ENCODE results near the gene MRPL9.

Gene MRPL9

GRCh38 chr1:151729966-151730291 is 33.4 kb downstream of the MRPL9 start:
- no peak for DNase-seq (ENCODE audit: low read depth)

GRCh38 chr1:151729157-151729965 is 33.9 kb downstream of the MRPL9 start:
- DNase-seq (ENCODE audit: low read depth): no peak

DNA sequence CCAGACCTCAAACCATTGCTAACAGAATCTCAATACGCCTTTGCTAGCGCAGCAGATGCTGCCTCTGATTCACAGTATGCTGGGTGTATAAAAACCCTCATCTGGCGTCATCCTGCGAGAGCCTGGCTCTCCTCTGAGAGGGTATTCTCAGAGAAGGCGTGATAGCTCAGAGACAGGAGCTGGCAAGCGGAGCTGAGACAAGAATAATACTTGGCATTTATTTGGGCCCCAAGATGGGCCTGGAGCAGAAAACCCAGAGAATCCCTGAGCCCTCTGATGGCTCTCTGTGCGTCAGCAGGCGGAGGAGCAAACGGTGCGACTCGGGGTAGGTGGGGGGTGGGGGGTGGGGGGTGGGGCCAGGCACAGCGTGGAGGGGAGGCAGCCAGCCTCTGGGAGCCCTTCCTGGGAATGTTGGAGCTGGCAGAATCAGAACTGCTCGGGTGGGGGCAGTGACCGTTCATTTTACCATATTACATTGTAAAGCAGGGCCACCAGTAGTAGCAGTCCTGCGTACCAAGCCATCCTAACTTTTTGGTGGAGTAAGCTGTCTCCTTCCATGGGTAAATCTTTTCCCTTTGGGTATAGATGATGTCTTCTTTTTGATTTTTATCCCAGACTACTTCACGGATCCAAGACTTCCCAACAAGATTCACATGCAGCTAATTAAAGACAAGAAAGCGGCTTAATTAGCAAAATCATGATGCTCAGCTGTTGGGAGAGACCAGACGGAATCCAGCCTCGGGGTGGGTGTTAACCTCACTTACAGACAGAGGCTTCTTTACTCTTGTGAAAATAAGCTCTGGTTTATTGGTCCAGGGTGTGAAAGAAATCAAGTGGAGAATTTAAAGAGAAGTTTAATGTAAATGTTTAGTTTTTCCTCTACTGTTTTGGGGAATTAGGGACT is 34.9 kb downstream of the MRPL9 start:
- DNase-seq (ENCODE audit: low read depth): no peak

DNA sequence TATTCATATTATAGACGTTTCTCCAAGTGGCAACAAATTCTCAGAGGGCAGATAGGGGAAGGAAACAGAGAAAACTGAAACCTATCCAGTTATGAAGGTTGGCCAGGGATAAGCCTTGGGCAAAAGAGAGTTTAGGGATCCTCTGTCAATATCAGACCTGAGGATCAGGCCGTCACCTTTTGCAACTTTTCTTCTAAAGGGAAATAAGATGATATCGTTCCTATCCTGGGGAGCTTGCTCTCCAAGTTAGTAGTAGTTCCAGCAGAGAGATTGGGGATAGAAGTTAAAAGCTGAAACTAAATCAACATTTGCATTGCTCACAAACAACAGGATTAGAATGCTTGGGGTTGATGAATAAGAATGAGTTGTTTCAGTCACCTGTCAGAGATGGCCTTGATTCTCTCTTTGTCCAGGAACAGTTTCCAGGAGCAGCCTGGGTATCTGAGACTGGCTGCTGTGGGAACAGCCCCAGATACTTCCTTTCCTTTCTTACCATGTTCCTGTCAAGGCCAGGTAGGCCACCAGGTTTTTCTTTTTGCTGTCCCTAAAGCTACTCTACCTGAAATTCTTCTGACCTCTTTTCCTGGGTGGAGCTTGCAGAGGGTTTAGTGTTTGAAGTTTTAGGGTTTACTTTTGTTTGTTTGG is 39.4 kb downstream of the MRPL9 start:
- DNase-seq (ENCODE audit: low read depth): no peak

DNA sequence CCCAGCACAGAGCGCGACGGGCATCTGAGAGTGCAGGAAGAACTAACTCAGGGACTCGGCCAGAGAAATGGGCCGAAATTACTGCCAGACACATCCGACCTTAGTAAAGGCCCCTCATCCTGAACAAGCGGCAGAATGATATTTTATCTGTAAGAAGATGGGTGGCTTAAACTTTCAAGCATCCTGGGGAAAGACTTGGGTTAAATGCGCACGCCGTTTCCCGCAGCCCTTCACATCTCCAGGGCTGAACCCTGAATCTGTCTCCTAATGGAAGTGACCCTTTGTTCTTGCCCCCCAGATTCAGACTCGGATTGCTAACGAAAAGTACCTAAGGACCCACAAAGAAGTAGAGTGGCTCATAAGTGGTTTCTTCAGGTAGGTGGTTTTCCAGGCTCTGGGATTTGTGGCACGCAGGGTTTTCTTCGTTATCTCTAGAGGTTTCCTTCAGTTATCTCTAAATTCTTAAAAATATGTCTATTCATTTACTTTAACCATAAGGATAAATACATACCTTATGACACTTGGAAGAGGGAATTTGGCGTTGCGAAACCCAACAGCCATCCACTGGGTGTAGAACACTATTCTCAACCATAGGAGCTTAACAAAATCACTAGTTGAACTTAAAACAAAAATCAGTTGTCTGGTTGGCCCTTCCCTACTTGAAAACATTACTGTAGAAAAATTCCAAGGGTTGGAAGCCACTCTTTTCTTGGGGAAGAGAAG is 41.3 kb downstream of the MRPL9 start:
- no peak for DNase-seq (ENCODE audit: low read depth)

DNA sequence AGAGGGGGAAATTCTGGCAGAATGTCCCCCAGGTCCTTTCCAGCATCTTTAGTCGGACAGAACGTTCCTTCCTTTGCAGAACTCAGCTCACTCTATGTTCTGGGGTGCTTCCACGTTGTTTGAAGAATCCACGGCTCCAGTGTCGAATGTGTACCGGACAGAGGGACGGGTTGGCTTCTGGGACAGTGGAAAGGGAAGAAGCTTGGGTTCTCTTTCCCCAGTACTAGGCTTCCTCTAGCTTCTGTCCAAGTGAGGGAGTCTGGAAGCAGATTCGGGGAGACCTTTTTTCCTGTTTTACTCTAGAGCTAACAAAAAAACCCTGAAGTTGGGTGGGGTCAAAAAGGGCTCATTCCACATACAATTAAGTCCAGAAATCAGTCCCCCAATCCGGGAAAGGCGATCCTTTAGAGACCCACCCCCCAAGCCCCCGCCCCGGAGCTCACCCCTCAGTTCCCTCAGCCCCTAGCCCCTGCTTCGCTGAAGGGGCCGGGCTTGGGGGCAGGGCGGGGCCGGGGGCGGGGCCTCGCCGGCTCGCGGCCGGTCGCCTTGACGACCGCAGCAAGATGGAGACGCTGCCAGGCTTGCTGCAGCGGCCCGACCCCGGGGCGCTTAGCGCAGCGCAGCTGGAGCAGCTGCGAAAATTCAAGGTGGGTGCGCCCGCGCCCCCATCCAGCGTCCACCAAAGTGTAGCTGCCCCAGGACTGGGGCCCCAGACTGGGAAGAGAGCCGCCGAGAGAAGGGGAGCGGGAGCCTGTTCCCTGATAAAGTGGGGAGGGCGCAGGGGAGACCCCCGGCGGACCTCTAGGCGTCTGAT is 42.1 kb downstream of the MRPL9 start, which contains the start of gene RIIAD1:
Gene RIIAD1, plus strand, starts transcription at position 549 of the 814 bp plus-strand sequence. Its CDS starts 15 bp downstream, at position 564.
- DNase-seq (ENCODE audit: low read depth): no peak

DNA sequence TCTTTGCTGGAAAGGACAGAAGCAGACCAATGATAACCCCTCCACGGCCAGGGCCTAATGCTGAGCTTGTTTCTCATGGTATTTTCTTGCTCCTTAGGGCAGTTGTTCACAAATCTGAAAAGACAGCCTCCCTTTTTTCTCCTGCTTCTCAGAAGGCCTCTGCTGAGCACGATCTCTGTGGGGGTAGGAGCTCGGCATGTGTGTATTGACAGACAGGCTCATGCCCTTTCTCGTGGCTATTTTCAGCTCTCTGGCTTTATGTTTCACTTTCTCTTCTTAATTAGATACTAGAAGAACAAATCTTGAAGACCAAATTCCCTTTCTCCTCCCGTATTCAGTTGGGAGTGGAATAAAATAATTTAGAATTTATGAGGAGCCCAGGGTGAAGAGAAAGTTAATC is 42.7 kb downstream of the MRPL9 start:
- peak; percentile 9 for DNase-seq (ENCODE audit: low read depth)

GRCh38 chr1:151720125-151720524 is 43.2 kb downstream of the MRPL9 start:
- DNase-seq (ENCODE audit: low read depth): no peak

- DNase-seq (ENCODE audit: low read depth): no peak
Measured at GRCh38 chr1:151718666-151719065, 44.6 kb downstream of the MRPL9 start.

GRCh38 chr1:151718011-151718431 is 45.3 kb downstream of the MRPL9 start:
- DNase-seq (ENCODE audit: low read depth): no peak

DNA sequence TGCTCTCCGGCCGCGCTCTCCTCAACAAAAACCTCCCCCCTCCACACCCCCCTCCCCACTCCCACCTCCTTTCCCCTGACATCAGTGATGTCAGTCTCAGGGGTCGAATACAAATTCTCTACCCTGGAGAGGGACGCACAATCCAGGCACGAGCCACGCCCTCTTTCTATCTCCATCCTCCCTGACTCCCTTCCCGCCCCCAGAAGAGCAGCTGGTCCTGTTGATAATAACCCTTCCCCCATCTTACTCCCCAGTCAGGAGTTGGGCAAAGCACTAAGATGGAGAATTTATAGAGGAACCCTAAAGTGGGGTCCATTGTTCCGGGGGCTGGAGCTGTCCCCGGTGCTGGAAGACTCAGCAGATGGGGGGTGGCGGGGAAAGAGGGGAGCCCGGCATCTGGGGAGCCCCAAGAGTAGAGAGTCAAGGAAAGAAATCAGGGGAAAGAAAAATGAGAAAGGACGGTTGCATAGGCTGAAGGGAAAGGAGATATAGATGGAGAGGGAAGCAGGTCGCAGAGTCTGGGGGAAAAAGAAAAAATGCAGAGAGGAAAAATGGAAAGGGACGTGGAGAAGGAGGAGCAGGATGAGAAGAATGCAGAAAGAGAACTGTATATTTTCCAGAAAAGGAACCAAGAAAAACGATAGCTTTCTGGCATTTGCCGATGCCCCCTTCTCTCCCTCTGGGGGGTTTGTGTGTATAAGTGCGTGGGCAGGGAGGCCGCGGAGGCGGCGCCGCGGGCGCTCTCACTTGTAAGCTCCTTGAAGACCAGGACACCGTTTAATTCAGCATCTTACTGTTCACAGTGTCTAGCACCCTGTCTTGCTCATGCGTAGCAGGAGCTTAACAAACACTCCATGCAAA is 46.3 kb downstream of the MRPL9 start, which contains the start of gene CELF3:
Gene CELF3, minus strand, starts transcription at position 33 of the 861 bp plus-strand sequence. CDS start 783 bp downstream, outside the sequence.
- no peak for DNase-seq (ENCODE audit: low read depth)

DNA sequence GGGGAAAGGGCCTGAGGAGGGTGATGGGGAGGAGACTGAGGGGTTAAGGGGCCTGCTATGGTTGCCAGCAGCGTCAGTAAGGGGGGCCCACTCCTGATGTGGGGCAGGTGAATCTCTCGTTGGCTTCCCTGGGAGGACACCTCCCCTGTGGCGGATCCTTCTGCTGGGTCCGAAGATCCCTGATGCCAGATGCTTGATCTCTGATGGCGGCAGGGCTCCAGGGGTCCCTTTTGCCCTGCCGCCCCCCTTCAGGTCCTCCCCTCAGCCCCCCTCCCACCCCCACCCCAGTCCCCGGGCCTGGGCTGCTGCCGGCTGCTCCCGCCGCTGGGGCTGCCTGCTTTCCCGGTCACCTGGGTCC is 46.9 kb downstream of the MRPL9 start:
- DNase-seq (ENCODE audit: low read depth): no peak

- DNase-seq (ENCODE audit: low read depth): no peak
Measured at GRCh38 chr1:151715726-151716404, 47.4 kb downstream of the MRPL9 start.

DNA sequence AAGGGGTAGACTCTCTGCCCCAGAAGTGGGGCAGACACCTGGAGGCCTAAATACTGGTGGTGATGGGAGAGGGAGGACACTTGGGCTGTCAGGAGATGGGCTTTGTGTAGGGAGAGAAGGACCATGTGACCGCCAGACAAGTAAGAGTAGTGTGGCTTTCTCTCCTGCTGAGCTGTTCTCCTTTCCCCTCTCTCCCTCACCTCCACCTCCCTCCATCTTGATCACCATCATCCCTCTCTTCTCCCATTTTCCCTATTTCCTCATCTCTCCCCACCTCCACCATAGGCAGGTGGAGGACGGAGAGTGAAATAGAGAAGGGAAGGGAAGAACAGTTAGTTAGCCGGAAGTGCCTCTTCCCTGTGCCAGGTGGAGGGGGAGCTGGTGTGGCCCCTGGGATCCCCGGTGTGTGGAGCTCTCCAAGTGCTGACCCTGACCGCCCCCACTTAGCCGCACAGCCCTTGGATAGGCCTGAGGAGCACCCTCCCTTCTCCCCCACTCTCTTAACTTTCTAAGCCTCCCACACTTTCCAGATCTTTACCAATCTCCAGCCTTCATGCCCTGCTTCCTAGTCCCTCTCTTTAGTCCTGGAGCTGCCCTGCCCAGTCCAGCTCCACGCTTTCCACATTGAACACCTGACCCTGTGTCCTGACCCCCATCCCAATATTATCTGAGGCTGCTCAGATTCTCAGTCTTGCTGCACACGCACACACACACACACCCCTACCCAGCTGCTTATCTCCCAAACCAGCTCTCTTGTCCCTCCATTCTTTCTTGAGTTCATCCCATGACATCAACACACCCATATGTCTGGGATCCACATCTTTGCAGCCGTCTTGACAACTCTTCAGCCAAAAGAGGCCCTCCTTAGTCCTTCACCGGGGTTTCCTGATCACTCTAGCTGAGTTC is 48.2 kb downstream of the MRPL9 start:
- DNase-seq (ENCODE audit: low read depth): no peak

- DNase-seq (ENCODE audit: low read depth): no peak
Measured at GRCh38 chr1:151713874-151714273, 49.4 kb downstream of the MRPL9 start.

DNA sequence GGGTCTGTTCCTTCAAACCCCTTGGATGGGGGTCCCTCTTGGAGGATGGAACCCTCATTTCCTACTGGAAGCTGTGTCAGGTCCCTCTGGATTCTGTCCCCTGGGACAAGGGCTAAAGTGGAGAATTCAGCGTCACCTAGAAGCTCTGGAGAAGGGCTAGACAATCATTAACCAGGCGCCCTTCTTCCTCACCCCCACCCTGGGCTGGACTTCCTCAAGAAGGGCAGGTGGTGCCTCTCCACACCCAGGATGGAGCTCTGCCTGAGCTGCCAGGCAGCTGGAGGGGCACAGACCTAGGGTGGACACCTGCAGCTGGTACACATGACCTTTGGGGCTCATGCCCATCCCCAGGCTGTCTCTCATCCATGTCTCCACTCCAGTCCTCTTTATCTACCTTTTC is 50.3 kb downstream of the MRPL9 start:
- no peak for DNase-seq (ENCODE audit: low read depth)

DNA sequence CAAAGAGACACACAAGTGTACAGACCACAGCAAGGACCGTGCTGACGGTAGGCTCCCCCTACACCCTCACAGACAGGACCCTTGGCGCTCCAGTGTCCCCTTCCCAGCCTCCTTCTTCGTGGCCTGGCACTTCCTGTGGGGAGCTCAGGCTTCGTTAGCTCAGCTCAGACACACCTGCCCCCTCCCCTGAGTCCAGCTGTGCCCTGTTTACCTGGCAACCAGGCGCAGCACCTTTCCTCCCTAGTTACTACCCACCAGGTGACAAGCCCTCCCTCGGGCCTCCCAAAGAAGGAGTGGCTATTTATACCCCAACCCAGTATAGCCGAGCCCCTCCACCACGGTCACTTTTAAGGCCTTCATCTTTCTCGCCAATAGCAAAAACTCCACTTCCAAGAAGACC is 51.3 kb downstream of the MRPL9 start:
- DNase-seq (ENCODE audit: low read depth): no peak

GRCh38 chr1:151711044-151711800 is 52.1 kb downstream of the MRPL9 start:
- no peak for DNase-seq (ENCODE audit: low read depth)
